ENCODE results near the gene CBX1. TPM values are rescaled to one million over a fixed set of nuclear protein-coding genes. Genes with fewer than 3 reads are reported as not detected.

Gene CBX1
- total and polyA plus RNA-seq, 2 of the 13 experiments (the other 11 are each of a cell fraction or from before 2014, with no cell fraction given), result 17.8 to 108 TPM

DNA sequence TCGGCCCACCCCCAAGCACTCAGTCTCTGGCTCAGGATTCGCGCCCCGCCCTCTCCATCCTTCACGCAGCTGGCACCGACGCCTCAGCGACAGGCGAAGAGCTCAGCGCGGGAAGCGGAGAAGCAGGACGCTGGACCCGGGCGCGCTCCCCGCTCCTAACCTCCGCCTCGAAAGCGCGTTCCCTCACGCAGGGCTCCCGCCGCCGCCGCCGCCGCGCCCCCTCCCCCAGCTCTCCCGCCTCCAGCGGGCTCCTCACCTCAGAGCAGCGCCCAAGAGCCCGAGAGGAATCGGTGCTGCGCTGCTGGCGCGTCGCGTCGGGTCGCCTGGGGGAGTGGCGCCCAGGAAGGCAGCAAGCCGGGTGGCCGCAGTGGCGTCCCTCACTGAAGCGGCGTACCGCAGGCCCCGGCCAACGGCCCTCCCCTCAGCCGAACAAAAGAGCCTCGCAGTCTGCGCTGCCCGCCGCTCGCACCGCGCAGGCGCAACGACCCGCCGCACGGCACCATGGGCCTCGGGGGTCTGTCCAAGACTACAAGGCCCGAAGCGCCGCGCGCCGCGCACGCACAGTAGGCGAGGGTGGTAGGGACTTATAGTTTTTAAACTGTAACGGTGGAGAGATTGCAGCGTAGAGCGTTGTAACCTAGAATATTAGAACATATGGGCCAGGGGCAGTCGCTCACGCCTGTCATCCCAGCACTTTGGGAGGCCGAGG lies at the start of gene CBX1 (continued):
- TF ChIP-seq ARHGAP35 (CRISPR knock-in tag; IDR thresholded peaks at IDR 0.05; ENCODE audit: borderline replicate concordance) (peak; percentile 69; the same call in 1 of the 2 replicates), ZNF572 (CRISPR knock-in tag; IDR thresholded peaks at IDR 0.05) (no peak; the same call in 1 of the 2 replicates), ZNF546 (CRISPR knock-in tag; conservative IDR thresholded peaks at IDR 0.05) (peak; percentile 97), POLR2AphosphoS5 (IDR thresholded peaks at IDR 0.05; ENCODE audit: low read depth, low read length) (peak; percentile 74), ZNF776 (CRISPR knock-in tag; IDR thresholded peaks at IDR 0.05) (peak; percentile 90; the same call in 1 of the 2 replicates), SP5 (CRISPR knock-in tag; IDR thresholded peaks at IDR 0.05; ENCODE audit: borderline replicate concordance, low read depth) (no peak), SMAD9 (CRISPR knock-in tag; IDR thresholded peaks at IDR 0.05) (no peak), ZNF672 (CRISPR knock-in tag; IDR thresholded peaks at IDR 0.05) (no peak), ZNF709 (CRISPR knock-in tag; IDR thresholded peaks at IDR 0.05) (peak; percentile 97), ZNF432 (CRISPR knock-in tag; IDR thresholded peaks at IDR 0.05; ENCODE audit: borderline replicate concordance) (no peak), PTBP1 (IDR thresholded peaks at IDR 0.05; ENCODE audit: low read depth, low read length, poor library complexity, severe bottlenecking) (peak; percentile 22), CEBPB (IDR thresholded peaks at IDR 0.05; ENCODE audit: borderline replicate concordance, low read depth, low read length) (no peak), POLR2G (IDR thresholded peaks at IDR 0.05; ENCODE audit: low read depth, low read length) (peak; percentile 85), TARDBP (CRISPR knock-in tag; IDR thresholded peaks at IDR 0.05) (peak; percentile 95)
- TF ChIP-seq, protein P1, sequence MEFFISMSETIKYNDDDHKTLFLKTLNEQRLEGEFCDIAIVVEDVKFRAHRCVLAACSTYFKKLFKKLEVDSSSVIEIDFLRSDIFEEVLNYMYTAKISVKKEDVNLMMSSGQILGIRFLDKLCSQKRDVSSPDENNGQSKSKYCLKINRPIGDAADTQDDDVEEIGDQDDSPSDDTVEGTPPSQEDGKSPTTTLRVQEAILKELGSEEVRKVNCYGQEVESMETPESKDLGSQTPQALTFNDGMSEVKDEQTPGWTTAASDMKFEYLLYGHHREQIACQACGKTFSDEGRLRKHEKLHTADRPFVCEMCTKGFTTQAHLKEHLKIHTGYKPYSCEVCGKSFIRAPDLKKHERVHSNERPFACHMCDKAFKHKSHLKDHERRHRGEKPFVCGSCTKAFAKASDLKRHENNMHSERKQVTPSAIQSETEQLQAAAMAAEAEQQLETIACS (CRISPR knock-in tag; IDR thresholded peaks at IDR 0.05), result peak; percentile 92
- TF ChIP-seq, protein P2, sequence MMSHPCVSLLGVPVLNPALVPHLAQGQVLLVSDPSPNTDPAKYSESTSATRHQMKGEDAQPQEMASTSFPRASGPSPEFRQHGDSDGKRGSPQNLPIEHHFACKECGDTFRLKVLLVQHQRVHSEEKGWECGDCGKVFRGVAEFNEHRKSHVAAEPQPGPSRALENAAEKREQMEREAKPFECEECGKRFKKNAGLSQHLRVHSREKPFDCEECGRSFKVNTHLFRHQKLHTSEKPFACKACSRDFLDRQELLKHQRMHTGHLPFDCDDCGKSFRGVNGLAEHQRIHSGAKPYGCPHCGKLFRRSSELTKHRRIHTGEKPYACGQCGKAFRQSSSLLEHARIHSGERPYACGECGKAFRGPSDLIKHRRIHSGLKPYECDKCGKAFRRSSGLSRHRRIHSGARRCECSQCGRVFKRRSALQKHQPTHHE (CRISPR knock-in tag; IDR thresholded peaks at IDR 0.05; ENCODE audit: borderline replicate concordance), result peak; percentile 75; the same call in 1 of the 2 replicates
- TF ChIP-seq, protein P3, sequence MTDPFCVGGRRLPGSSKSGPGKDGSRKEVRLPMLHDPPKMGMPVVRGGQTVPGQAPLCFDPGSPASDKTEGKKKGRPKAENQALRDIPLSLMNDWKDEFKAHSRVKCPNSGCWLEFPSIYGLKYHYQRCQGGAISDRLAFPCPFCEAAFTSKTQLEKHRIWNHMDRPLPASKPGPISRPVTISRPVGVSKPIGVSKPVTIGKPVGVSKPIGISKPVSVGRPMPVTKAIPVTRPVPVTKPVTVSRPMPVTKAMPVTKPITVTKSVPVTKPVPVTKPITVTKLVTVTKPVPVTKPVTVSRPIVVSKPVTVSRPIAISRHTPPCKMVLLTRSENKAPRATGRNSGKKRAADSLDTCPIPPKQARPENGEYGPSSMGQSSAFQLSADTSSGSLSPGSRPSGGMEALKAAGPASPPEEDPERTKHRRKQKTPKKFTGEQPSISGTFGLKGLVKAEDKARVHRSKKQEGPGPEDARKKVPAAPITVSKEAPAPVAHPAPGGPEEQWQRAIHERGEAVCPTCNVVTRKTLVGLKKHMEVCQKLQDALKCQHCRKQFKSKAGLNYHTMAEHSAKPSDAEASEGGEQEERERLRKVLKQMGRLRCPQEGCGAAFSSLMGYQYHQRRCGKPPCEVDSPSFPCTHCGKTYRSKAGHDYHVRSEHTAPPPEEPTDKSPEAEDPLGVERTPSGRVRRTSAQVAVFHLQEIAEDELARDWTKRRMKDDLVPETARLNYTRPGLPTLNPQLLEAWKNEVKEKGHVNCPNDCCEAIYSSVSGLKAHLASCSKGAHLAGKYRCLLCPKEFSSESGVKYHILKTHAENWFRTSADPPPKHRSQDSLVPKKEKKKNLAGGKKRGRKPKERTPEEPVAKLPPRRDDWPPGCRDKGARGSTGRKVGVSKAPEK (CRISPR knock-in tag; IDR thresholded peaks at IDR 0.05; ENCODE audit: borderline replicate concordance), result no peak
- TF ChIP-seq, protein P4, sequence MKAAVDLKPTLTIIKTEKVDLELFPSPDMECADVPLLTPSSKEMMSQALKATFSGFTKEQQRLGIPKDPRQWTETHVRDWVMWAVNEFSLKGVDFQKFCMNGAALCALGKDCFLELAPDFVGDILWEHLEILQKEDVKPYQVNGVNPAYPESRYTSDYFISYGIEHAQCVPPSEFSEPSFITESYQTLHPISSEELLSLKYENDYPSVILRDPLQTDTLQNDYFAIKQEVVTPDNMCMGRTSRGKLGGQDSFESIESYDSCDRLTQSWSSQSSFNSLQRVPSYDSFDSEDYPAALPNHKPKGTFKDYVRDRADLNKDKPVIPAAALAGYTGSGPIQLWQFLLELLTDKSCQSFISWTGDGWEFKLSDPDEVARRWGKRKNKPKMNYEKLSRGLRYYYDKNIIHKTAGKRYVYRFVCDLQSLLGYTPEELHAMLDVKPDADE (CRISPR knock-in tag; IDR thresholded peaks at IDR 0.05), result no peak
